GM12878 (cell line): ENCODE data around the gene FN1. TPM values are rescaled to one million over a fixed set of nuclear protein-coding genes. Genes with fewer than 3 reads are reported as not detected.
"Not testable (repeated sequence)": the region's sequence is repeated elsewhere in the genome, so short reads cannot be mapped to it uniquely, and the experiment has no call there.

Source experiments
- ATAC-seq: fragments of 200-7000 bp; cut with Tn5 transposase; 3 replicates; pipeline ENCODE4 v1.9.1; 2020; ENCODE audit warnings: mild to moderate bottlenecking, moderate library complexity
- BruUV-seq: library from RNA; stranded (reverse); fragments of 400-500 nt; replicated peaks from 2 replicates; lab custom pipeline; 2021; lab: Mats Ljungman, UMichigan
- CTCF ChIA-PET: fragments of 300-600 bp; sonication (Branson Sonifier 250); formaldehyde crosslinking; extraction: SDS; loops from one replicate; lab custom pipeline; 2021; ENCODE audit warnings: inconsistent platforms; lab: Yijun Ruan, JAX
- POLR2A ChIA-PET: fragments of 350-600 bp; formaldehyde crosslinking; extraction: SDS; loops from one replicate; lab custom pipeline; 2021; ENCODE audit warnings: inconsistent platforms; lab: Charles Lee
- RAD21 ChIA-PET: fragments of 300-600 bp; sonication (Branson Sonifier 250); formaldehyde crosslinking; loops from one replicate; lab custom pipeline; 2023; ENCODE audit warnings: antibody characterized with exemption; ENCODE audit not compliant: unreplicated experiment; lab: Charles Lee
- SMC1A ChIA-PET: fragments of 300-600 bp; sonication (Branson Sonifier 250); formaldehyde crosslinking; loops from one replicate; lab custom pipeline; 2023; ENCODE audit not compliant: unreplicated experiment, uncharacterized antibody; lab: Charles Lee
- DNase-seq: peaks from one replicate; pipeline ENCODE4 v3.0.0-alpha.2; 2011; ENCODE audit warnings: low read depth, low spot score
- FAIRE-seq: peaks from 3 replicates; lab custom pipeline; 2011; peaks lifted over from hg19 to GRCh38; lab: Jason Lieb, UNC
- H2AFZ ChIP-seq: 2 replicates; pipeline ENCODE4 v1.6.0; 2011; ENCODE audit warnings: low read depth, low read length, control low read depth; ENCODE audit not compliant: control insufficient read depth
- H3K27ac ChIP-seq: 2 replicates; pipeline ENCODE4 v1.5.1; 2011; ENCODE audit warnings: control low read depth; ENCODE audit not compliant: control insufficient read depth, insufficient read depth
- H3K27me3 ChIP-seq, 2 experiments: replicated peaks in 1 of 2; 2 replicates each; pipeline versions ENCODE4 v1.6.0 to v1.6.1; 2011; ENCODE audit warnings: low read length in 1 of 2; ENCODE audit not compliant: control insufficient read depth in 2 of 2, insufficient read depth in 2 of 2
- H3K36me3 ChIP-seq, 2 experiments: 2 replicates each; pipeline ENCODE4 v1.5.1; 2011; ENCODE audit warnings: low read length in 1 of 2; ENCODE audit not compliant: control insufficient read depth in 2 of 2, insufficient read depth in 2 of 2
- H3K4me1 ChIP-seq: 2 replicates; pipeline ENCODE4 v1.6.1; 2011; ENCODE audit warnings: mild to moderate bottlenecking, low read length, moderate library complexity, mixed read lengths; ENCODE audit not compliant: control insufficient read depth, insufficient read depth
- H3K4me2 ChIP-seq: 2 replicates; pipeline ENCODE4 v1.6.0; 2011; ENCODE audit warnings: control low read depth; ENCODE audit not compliant: control insufficient read depth, insufficient read depth
- H3K4me3 ChIP-seq: fragments of 200-600 bp; sonication (generic); 2 replicates; pipeline ENCODE4 v1.5.1; 2016
- H3K79me2 ChIP-seq: 2 replicates; pipeline ENCODE4 v1.6.0; 2011; ENCODE audit warnings: low read length; ENCODE audit not compliant: control insufficient read depth, insufficient read depth
- H3K9ac ChIP-seq: 2 replicates; pipeline ENCODE4 v1.8.0; 2011; ENCODE audit warnings: low read length, control low read depth, mixed read lengths; ENCODE audit not compliant: control insufficient read depth, insufficient read depth
- H3K9me3 ChIP-seq: replicated peaks from 3 replicates; pipeline ENCODE4 v1.5.1; 2011; ENCODE audit warnings: mild to moderate bottlenecking, low read length; ENCODE audit not compliant: control insufficient read depth, insufficient read depth
- H4K20me1 ChIP-seq: 2 replicates; pipeline ENCODE4 v1.6.0; 2011; ENCODE audit not compliant: control insufficient read depth, insufficient read depth
- ATF3 ChIP-seq: IDR thresholded peaks from 2 replicates; pipeline ENCODE4 v1.6.1; 2011; ENCODE audit warnings: low read depth, mild to moderate bottlenecking, low read length, moderate library complexity, borderline replicate concordance; ENCODE audit errors: extremely low read depth
- BCL3 ChIP-seq: IDR thresholded peaks from 2 replicates; pipeline ENCODE4 v1.6.1; 2011; ENCODE audit warnings: borderline replicate concordance, low read depth, mild to moderate bottlenecking, moderate library complexity, low read length; ENCODE audit not compliant: insufficient read depth, poor library complexity, severe bottlenecking
- POLR2AphosphoS5 ChIP-seq: IDR thresholded peaks from 2 replicates; pipeline ENCODE4 v1.6.1; 2011; ENCODE audit warnings: mild to moderate bottlenecking, low read length, inconsistent platforms
- ZBTB4 ChIP-seq: fragments of 450-650 bp; formaldehyde crosslinking; IDR thresholded peaks from 2 replicates; pipeline ENCODE4 v1.4.0; 2022; ENCODE audit warnings: mild to moderate bottlenecking, moderate library complexity
- ZNF622 ChIP-seq: fragments of 450-650 bp; IDR thresholded peaks from 2 replicates; pipeline ENCODE4 v1.6.1; 2017; ENCODE audit warnings: mild to moderate bottlenecking, inconsistent platforms
- WGBS: methylation state at CpG from one replicate; pipeline ENCODE4 v1.1.6; 2016; ENCODE audit warnings: low lambda C conversion rate; ENCODE audit not compliant: insufficient replicate concordance, insufficient coverage; ENCODE audit errors: missing lambda C conversion rate; 5-methylcytosine and 5-hydroxymethylcytosine counted together
- in situ Hi-C: fragments of 300-500 bp; cut with MboI; formaldehyde crosslinking; loops from 9 replicates; pipeline ENCODE4 v1.14.3; 2018; ENCODE audit warnings: mixed read lengths
- intact Hi-C: fragments of 100-400 bp; cut with micrococcal nuclease; formaldehyde crosslinking; loops from one replicate; pipeline ENCODE4 v1.14.2; 2022; ENCODE audit not compliant: unreplicated experiment
- polyA plus RNA-seq, 11 experiments: library from polyadenylated mRNA; depleted of rRNA in 4 of 11; unstranded in 6 of 11; stranded (reverse) in 5 of 11; fragments of >200 nt; fragmentation: Nextera tagmentation in 4 of 11; fragmentation: Illumina TruSeq in 1 of 11; extraction: Ambion mirVana in 4 of 11; extraction: Trizol in 1 of 11; gene quantifications; 1 replicate in 1 of 11; 2 replicates in 10 of 11; pipeline versions ENCODE4 v1.2.1 to v1.2.3, GENCODE V29; 2011 to 2016; ENCODE audit warnings: inconsistent platforms in 2 of 11, missing spikeins in 2 of 11, low read depth in 1 of 11
- total RNA-seq, 4 experiments: library from RNA; depleted of rRNA in 3 of 4; stranded (reverse); fragments of >200 nt in 3 of 4; fragmentation: Illumina TruSeq in 1 of 4; extraction: Trizol in 1 of 4; gene quantifications; 2 replicates each; pipeline versions ENCODE4 v1.2.1 to v1.2.3, GENCODE V29; 2013 to 2021

Gene FN1
- total and polyA plus RNA-seq, 10 of the 15 experiments (the other 5 are each of a cell fraction or from before 2014, with no cell fraction given) = 0.60 to 9.4 (median 1.5) TPM

- no peaks in the 10 kb centered on the region for H4K20me1 ChIP-seq
- H3K27ac ChIP-seq = no peak overlapping the region
- H3K9ac ChIP-seq = no peak overlapping the region
- H3K9me3 ChIP-seq = no peaks in the 10 kb centered on the region
- 94% methylated on average over 2 of the region's 2 CpGs for WGBS
- POLR2A ChIA-PET = no interaction called here
- H3K4me2 ChIP-seq = no peak overlapping the region
- RAD21 ChIA-PET = no interaction called here
- TF ChIP-seq ATF3 (no peak), ZNF622 (no peak), BCL3 (no peak), POLR2AphosphoS5 (no peak), ZBTB4 (CRISPR knock-in tag) (no peak)
- BruUV-seq = no TSS peak
- no peak overlapping the region for H2AFZ ChIP-seq
- in situ Hi-C loops = no loop called here
- no peak overlapping the region for H3K4me3 ChIP-seq
- no peaks in the 10 kb centered on the region for H3K79me2 ChIP-seq
- no peak for ATAC-seq
- intact Hi-C loops = no loop called here
- no peak for DNase-seq
- CTCF ChIA-PET = no interaction called here
- SMC1A ChIA-PET = interaction anchor here (1.6 kb wide), 1 partner anchor 8 kb away, joined by 3 read pairs; no protein-coding TSS in a partner anchor
- peaks cover 0 to 11% of the 10 kb centered on the region in 2 experiments; a peak in 3 of 4 replicates for H3K36me3 ChIP-seq
- 0 out of 2 replicates have a peak, but pooled peaks cover 3% of the 10 kb centered on the region for H3K4me1 ChIP-seq
- FAIRE-seq = no peak
- H3K27me3 ChIP-seq = no peaks in the 10 kb centered on the region
Measured at GRCh38 chr2:215360596-215360995, 75.3 kb downstream of the FN1 start.

- SMC1A ChIA-PET = interaction anchor here (1.3 to 1.6 kb wide), 2 partner anchors 9 to 14 kb away, joined by 3 to 5 read pairs; no protein-coding TSS in a partner anchor
- BruUV-seq, ATAC-seq, in situ Hi-C loops, RAD21 ChIA-PET, H3K27ac ChIP-seq, H3K9ac ChIP-seq, H3K36me3 ChIP-seq, intact Hi-C loops, H3K4me2 ChIP-seq, CTCF ChIA-PET, H2AFZ ChIP-seq, H3K79me2 ChIP-seq, H3K4me3 ChIP-seq, H3K9me3 ChIP-seq, H3K4me1 ChIP-seq, H3K27me3 ChIP-seq, FAIRE-seq, H4K20me1 ChIP-seq, DNase-seq, POLR2A ChIA-PET: not testable (repeated sequence)
- 96% methylated on average over 3 of the region's 3 CpGs for whole genome bisulfite sequencing
Measured at GRCh38 chr2:215360059-215360458, 75.8 kb downstream of the FN1 start.
